ENCODE results near the gene CASP2.

DNA sequence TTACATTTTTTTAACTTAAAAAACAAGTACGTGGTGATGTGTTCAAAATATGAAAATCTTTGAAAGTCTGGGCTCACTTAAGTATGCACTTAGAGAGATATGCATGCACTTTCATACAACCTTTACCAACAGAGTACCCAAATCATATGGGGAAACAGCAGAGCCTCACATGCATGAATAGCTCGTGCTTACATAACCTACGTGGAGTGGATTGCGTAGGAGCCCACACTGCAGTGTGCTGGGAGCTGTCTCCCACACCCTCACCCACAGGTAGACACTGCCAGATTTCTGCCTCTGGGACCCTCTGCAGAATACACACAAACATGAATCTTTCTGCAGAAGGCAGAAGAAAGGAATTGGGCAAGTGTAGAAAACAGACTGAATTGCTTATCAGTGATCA is 28.3 kb downstream of the CASP2 start:
- TF ChIP-seq, protein P1, sequence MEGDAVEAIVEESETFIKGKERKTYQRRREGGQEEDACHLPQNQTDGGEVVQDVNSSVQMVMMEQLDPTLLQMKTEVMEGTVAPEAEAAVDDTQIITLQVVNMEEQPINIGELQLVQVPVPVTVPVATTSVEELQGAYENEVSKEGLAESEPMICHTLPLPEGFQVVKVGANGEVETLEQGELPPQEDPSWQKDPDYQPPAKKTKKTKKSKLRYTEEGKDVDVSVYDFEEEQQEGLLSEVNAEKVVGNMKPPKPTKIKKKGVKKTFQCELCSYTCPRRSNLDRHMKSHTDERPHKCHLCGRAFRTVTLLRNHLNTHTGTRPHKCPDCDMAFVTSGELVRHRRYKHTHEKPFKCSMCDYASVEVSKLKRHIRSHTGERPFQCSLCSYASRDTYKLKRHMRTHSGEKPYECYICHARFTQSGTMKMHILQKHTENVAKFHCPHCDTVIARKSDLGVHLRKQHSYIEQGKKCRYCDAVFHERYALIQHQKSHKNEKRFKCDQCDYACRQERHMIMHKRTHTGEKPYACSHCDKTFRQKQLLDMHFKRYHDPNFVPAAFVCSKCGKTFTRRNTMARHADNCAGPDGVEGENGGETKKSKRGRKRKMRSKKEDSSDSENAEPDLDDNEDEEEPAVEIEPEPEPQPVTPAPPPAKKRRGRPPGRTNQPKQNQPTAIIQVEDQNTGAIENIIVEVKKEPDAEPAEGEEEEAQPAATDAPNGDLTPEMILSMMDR (IDR thresholded peaks at IDR 0.05) = no peak
- TF ChIP-seq POLR2A (IDR thresholded peaks at IDR 0.05) = no peak
